K562 treated with DMSO at 1 percent for 4 hours (cell line): Measurements from ENCODE around the gene ASMTL. TPM values are rescaled to one million over a fixed set of nuclear protein-coding genes. Genes with fewer than 3 reads are reported as not detected.

Experiments used
- total RNA-seq: library from RNA; unstranded; fragments of 300-600 nt; gene quantifications from 2 replicates; pipeline ENCODE4 v1.2.3, GENCODE V29; 2022; ENCODE audit not compliant: insufficient read depth

ASMTL gene
- 18.7 and 25.5 TPM in 2 replicates for total RNA-seq

GRCh38 chrX:1452516-1453394 is at the start of gene ASMTL:
Gene ASMTL (minus strand): TSS chrX:1452909. CDS start chrX:1452840, 69 bp downstream.

GRCh38 chrX:1391707-1392375 is 60.9 kb downstream of the ASMTL start, which contains the start of gene SLC25A6:
Gene SLC25A6 (minus strand): TSS chrX:1392113. CDS start chrX:1392009, 104 bp downstream.

Other genes starting within 250 kb of the ASMTL start
- not detected in 2 replicates for gene CRLF2, start 240.3 kb downstream of the ASMTL start, total RNA-seq
- not detected in 2 replicates for gene CSF2RA, start 184.1 kb downstream of the ASMTL start, total RNA-seq
- not detected in 2 replicates for gene IL3RA, start 116.1 kb downstream of the ASMTL start, total RNA-seq
- gene SLC25A6, start 60.8 kb downstream of the ASMTL start, total RNA-seq: 1,052 and 1,100 TPM in 2 replicates
- gene P2RY8, start 84.3 kb upstream of the ASMTL start, total RNA-seq: 0.64 and 1.1 TPM in 2 replicates
- gene AKAP17A, start 138.7 kb upstream of the ASMTL start, total RNA-seq: 21.0 and 24.8 TPM in 2 replicates
- not detected in 2 replicates for gene ASMT, start 162.2 kb upstream of the ASMTL start, total RNA-seq